ENCODE measurements around the gene VPS8.

The VPS8 gene

DNA sequence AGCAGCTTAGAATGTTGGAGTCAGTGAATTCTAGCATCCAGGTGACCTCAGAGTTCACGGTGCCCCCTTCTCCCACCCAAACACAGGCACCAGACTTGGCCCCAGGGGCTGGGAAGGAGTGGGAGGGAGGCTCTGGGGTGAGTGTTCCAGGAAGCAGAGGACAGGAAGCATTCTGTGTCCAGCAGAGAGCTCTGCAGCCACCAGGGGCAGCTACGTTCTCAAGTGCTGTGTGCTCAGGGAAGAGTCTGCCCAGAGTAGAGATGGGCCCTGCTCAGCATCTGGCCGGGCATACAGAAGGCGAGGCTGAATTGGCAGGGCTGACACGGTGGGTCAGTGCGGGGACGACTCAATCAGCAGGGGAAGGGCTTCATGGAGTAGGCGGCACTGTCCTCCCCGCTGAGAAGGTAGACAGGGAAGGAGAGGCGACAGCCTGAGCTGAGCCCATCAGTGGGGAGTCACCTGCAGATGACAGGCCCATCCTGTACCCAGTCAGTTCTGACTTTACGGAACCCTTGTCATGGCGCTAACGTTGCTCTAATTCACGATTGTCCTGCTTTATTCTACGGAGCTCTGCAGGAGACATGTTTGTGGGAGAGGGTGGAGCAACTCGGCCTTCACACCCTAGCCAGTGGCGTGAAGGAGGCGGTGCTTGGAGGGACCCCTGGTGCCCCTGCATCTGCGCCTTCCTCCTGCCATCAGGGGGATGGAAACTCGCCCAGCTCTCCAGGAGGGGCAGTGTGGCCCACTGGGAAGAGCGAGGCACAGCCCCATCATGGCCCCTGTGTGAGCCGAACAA is 258.7 kb downstream of the VPS8 start:
- TF ChIP-seq, protein P1, sequence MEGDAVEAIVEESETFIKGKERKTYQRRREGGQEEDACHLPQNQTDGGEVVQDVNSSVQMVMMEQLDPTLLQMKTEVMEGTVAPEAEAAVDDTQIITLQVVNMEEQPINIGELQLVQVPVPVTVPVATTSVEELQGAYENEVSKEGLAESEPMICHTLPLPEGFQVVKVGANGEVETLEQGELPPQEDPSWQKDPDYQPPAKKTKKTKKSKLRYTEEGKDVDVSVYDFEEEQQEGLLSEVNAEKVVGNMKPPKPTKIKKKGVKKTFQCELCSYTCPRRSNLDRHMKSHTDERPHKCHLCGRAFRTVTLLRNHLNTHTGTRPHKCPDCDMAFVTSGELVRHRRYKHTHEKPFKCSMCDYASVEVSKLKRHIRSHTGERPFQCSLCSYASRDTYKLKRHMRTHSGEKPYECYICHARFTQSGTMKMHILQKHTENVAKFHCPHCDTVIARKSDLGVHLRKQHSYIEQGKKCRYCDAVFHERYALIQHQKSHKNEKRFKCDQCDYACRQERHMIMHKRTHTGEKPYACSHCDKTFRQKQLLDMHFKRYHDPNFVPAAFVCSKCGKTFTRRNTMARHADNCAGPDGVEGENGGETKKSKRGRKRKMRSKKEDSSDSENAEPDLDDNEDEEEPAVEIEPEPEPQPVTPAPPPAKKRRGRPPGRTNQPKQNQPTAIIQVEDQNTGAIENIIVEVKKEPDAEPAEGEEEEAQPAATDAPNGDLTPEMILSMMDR (conservative IDR thresholded peaks at IDR 0.05; ENCODE audit: low read depth, low read length) = peak; percentile 51
- no peak for DNase-seq (ENCODE audit: low read depth)
- no peak overlapping the region for H3K4me3 ChIP-seq (ENCODE audit: low read length)

DNA sequence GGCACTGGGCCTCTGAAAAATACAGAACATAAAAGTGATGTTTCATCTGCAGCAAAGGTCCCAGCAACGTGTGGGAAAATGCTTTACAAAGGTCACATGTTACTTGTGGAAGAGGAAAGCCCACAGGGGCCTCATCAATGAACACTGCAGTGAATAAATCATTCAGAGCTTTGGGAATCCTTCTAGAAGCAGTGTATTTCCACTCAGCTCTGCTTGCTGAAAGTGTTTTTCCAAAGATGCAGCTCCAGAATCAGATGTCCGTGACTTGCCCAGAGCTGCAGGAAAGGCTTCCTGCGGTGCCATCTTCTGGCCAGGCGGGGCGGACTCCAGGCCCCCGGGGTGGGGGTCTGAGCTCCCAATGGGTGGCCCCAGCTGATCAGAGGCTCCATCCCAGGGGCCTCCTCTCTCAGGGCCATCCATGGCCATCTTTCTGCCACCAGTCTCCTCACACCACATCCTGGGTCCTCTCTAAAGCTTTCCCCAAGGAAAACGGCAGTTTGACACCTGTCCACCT is 259.4 kb downstream of the VPS8 start:
- TF ChIP-seq, protein P1 (conservative IDR thresholded peaks at IDR 0.05; ENCODE audit: low read depth, low read length) = no peak
- DNase-seq (ENCODE audit: low read depth) = no peak
- no peak overlapping the region for H3K4me3 ChIP-seq (ENCODE audit: low read length)

DNA sequence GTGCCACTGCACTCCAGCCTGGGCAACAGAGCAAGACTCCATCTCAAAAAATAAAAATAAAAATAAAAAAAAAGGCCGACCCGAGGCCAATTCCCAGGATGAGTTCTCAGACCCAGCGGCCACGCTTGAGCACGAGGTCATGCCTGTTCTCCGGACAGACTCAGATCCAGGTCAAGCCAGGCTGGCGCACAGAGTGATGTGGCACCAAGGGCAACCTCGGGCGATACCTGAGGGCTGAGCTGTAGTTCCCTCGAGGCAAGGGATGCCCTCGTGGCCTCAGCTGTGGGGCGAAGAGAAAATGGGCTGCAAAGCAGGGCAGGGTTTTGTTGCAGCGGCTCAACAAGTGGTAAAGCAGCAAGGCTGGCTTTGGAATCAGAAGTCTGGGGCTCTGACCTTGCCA is 263.6 kb downstream of the VPS8 start:
- TF ChIP-seq, protein P1 (conservative IDR thresholded peaks at IDR 0.05; ENCODE audit: low read depth, low read length) = no peak
- DNase-seq (ENCODE audit: low read depth) = no peak
- H3K4me3 ChIP-seq (ENCODE audit: low read length) = no peak overlapping the region

DNA sequence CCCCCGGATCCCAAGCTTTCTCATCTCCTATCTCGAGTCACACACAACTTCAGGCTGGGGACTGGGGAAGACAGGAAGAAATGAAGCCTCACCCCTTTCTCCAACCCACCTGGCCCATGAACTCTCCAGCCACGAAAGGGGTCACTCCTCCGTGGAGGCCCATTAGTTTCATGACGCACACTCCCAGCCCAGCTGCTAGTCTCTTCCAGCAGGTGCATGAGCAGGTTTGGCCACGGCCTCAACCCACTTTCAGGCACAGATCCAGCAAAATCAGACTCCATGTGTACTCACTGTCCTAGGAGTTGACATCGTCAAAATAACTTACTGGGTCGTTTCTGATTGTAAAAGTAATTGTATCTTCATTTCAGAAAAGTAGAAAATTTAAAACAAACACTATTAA is 264.3 kb downstream of the VPS8 start:
- TF ChIP-seq, protein P1 (conservative IDR thresholded peaks at IDR 0.05; ENCODE audit: low read depth, low read length) = no peak
- DNase-seq (ENCODE audit: low read depth) = no peak
- H3K4me3 ChIP-seq (ENCODE audit: low read length) = no peak overlapping the region

DNA sequence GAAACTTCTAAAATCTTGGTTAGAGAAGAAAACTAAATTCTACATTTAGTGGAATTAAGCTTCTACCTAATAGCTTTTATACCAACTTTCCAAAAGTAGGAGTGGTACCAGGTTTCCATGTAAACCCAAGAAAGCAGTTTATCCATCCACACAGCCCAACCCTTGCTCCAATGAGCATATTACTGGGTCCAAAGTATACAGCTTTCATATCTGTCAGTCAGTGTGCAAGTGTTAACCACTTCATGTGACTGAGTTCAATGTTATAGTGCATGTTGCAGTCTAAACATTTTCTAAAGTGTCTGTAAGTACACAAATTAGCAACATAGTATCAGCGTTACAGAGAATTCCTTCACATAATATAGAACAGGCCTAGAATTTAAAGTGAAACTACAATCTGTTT is 267.7 kb downstream of the VPS8 start:
- TF ChIP-seq, protein P1 (conservative IDR thresholded peaks at IDR 0.05; ENCODE audit: low read depth, low read length) = no peak
- DNase-seq (ENCODE audit: low read depth) = no peak
- H3K4me3 ChIP-seq (ENCODE audit: low read length) = no peak overlapping the region

DNA sequence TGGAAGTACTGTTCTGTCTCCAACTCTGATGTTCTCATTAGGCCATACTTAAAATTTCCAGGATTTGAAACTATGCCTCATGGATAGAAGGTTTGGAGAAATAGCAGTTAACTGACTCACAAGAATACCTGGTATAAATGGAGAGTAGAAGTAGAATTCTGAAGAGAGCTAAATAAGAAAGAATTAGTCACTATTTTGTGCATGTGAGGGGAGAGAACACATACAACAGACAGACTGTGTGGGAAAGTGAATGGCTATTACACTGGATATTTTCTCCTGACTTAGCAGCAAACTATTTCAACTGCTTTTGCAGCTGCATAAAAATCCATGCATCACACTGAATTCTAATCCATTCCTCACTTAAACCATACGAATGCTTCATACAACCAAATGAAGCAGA is 269.6 kb downstream of the VPS8 start:
- DNase-seq (ENCODE audit: low read depth) = no peak
- TF ChIP-seq, protein P1 (conservative IDR thresholded peaks at IDR 0.05; ENCODE audit: low read depth, low read length) = no peak
- no peak overlapping the region for H3K4me3 ChIP-seq (ENCODE audit: low read length)

DNA sequence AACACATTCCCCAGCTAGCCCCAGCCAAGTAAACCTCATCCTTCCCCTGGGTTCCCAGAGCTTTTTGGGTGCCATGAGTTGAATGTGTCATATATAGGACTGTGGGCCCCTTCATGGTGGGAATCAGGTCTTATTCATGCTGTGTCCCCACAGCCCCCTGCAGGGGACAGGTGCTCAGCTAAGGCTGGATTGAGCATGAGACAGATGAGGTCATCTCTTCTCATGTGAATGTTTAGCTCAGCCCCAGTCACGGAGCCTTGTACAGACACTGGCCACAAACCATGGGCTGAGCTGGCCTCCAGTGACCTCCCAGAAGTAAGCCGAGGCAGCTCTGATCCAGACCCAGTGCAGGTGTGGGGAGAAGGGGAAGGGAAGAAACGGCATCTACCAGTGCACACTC is 270.2 kb downstream of the VPS8 start:
- TF ChIP-seq, protein P1 (conservative IDR thresholded peaks at IDR 0.05; ENCODE audit: low read depth, low read length) = no peak
- DNase-seq (ENCODE audit: low read depth) = no peak
- no peak overlapping the region for H3K4me3 ChIP-seq (ENCODE audit: low read length)

Measured in retinal pigment epithelial cell (primary cell).